Endometrial microvascular endothelial cells (primary cell): ENCODE measurements around the gene ARID2. TPM values are rescaled to one million over a fixed set of nuclear protein-coding genes. Genes with fewer than 3 reads are reported as not detected.

Experiments
- in situ Hi-C: cut with HindIII; loops from 2 replicates; pipeline ENCODE4 v1.10.0; 2017; ENCODE audit warnings: low sequenced_read_pairs, low pct_unique_long_range_greater_than_20kb; ENCODE audit errors: inconsistent ontology term
- total RNA-seq: library from RNA; depleted of rRNA; stranded (reverse); fragments of >200 nt; gene quantifications from one replicate; pipeline ENCODE4 v1.2.3, GENCODE V29; 2015; ENCODE audit errors: inconsistent ontology term

The ARID2 gene
- total RNA-seq, 1 donor from 2014 or later = 8.8 TPM

GRCh38 chr12:45827974-45828373 is 98.5 kb downstream of the ARID2 start:
- in situ Hi-C loops = no loop called here

DNA sequence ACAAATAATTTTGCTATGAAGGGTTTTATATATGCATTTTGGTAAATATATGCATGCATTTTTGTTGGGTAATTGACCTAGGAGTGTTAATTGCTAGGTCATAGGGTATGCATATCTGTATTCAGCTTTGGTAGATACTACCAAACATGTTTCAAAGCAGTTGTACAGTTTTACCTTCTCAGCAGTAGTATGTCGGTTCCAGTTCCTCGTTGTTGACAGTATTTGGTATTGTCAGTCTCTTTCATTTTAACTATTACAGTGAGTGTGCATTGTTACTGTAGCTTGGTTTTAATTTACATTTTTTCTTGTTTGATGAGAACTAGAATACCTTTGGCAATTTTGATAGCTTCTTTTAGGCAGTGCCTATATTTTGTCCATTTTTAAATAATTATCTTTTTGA is 98.9 kb downstream of the ARID2 start:
- in situ Hi-C loops = no loop called here

GRCh38 chr12:45831590-45831989 is 102.1 kb downstream of the ARID2 start:
- in situ Hi-C loops = no loop called here

- in situ Hi-C loops = no loop called here
These were observed 103.9 kb downstream of the ARID2 start for GRCh38 chr12:45833401-45833800.

DNA sequence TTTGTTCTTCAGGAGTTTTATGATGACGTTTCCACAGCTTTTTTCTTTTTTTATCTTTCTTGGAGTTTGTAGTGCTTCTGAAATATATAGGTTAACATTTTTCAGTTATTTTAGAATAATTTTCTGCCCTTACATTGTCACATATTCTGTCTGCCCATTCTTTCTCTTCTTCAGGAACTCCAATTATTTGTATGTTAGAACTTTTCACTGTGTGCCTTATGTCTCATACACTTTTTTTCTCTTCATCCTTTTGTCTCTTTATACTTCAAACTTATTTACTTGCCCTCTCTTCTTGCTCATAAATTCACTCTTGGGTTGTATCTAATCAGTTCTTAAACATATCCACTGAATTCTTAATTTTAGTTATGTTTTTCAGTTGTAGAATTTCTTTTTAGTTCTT is 105.3 kb downstream of the ARID2 start:
- in situ Hi-C loops = no loop called here

DNA sequence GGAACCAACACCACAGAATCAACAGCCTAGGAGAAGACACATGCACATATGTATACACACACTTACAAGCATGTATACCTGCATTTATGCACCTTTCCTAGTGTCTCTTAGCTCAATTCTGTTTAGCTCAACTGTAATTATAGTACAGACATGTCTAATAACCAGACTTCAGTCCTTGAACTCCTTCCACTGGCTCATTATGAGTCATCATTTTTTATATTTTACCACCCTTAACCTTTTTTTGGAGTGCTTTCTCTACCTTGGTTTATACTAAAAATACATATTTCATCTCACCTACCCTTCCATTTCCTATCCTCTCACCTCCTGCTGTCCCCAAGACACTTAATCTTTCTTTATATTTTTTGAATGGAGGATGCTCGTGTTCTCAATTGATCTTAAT is 110.4 kb downstream of the ARID2 start:
- in situ Hi-C loops = no loop called here

DNA sequence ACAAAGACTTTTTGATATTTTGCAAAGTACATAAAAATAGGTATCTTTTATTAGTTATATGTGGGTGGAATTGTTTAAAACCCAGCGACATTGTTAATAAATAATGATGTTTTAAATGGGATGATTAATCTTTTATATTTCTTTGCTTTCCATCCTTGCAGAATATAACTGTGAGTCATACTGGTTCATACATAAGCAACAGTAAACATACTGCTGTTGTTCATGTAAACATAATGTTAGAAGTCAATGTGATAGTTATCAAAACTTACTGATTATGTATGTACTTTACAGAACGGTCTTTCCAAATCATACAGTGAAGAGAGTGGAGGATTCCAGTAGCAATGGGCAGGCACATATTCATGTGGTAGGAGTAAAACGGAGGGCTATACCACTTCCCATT is 119.8 kb downstream of the ARID2 start:
- in situ Hi-C loops = no loop called here

DNA sequence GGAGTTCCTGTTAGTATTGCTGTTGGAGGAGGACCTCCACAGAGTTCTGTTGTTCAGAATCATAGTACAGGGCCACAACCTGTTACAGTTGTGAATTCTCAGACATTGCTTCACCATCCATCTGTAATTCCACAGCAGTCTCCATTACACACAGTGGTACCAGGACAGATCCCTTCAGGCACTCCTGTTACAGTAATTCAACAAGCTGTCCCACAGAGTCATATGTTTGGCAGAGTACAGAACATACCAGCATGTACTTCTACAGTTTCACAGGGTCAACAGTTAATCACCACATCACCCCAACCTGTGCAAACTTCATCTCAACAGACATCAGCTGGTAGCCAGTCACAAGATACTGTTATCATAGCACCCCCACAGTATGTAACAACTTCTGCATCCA is 120.8 kb downstream of the ARID2 start:
- in situ Hi-C loops = no loop called here

- in situ Hi-C loops = no loop called here
These were observed 123.0 kb downstream of the ARID2 start for GRCh38 chr12:45852508-45852907.

DNA sequence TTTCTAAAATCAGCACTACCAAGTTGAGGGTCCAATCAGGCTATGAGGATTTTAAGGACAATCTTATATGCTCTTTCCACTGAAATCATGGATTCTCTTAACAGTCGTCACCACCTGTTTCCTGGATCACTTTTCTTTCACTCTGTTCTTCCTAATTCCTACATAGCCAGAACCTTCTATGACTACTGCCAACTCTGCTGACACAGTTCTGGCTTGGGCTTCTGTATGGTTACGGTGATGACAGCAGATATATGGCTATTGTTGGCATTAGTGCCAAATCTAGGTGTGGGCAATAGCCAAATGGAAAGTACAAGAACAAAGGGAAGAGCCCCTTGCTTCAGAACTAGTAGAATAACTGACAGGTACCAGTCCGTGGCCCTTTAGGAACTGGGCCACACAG is 124.0 kb downstream of the ARID2 start:
- in situ Hi-C loops = no loop called here

- in situ Hi-C loops = no loop called here
These were observed 133.8 kb downstream of the ARID2 start for GRCh38 chr12:45863332-45863731.

DNA sequence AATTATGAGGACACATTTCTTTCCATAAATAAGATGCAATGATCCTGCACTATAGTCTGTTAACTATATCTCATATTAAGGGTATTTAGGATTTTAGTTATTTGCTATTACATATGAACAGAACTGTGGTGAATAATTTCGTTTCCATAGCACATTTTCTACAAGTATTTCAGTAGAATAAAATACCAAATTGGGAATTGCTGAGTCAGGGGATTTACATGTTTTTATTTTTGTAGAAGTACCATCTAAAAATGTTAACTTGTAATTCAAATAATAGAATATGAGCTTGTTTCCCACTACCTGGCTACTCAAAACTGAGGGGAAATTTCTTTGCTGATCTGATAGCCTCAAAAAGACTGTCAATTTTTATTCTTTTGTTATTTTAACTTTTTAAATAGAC is 136.8 kb downstream of the ARID2 start:
- in situ Hi-C loops = no loop called here

- in situ Hi-C loops = no loop called here
These were observed 142.9 kb downstream of the ARID2 start for GRCh38 chr12:45872446-45872845.

DNA sequence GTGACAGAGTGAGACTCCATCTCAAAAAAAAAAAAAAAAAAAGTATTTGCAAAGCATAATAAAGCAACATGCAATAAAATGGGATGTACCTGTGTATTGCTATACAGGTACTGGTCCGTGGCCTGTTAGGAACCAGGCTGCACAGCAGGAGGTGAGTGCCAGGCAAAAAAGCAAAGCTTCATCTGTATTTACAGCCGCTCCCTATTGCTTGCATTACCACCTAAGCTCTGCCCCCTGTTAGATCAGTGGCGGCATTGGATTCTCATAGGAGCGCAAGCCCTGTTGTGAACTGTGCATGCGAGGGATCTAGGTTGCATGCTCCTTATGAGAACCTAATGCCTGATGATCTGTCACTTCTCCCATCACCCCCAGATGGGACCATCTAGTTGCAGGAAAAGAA is 147.6 kb downstream of the ARID2 start:
- in situ Hi-C loops = no loop called here

GRCh38 chr12:45878630-45879255 is 149.2 kb downstream of the ARID2 start:
- in situ Hi-C loops = no loop called here

DNA sequence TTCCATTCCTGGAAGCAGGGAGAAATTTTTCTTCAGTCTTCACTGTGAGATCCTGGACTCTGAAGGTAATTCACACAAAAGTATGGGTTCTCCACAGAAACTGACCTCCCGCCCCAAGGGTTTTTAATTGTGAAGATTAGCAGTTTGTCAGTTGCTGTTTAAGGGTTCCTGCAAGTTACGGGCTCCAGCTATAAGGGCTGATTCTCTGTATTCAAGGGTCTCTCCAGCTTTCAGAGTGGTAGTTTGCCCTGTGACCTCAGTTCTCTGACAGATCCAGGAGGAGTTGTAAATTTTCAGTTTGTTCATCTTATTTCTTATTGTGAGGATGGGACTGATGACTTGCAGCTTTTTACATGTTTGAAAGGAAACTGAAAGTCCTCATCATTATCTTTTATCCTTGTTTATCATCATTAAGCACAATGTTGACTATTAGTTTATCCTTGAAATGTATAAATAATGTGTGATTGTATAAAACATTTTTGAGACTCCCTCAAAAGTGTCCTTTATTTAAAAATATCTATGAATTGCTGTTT is 149.9 kb downstream of the ARID2 start:
- in situ Hi-C loops = no loop called here

- in situ Hi-C loops = no loop called here
These were observed 151.0 kb downstream of the ARID2 start for GRCh38 chr12:45880533-45880932.

DNA sequence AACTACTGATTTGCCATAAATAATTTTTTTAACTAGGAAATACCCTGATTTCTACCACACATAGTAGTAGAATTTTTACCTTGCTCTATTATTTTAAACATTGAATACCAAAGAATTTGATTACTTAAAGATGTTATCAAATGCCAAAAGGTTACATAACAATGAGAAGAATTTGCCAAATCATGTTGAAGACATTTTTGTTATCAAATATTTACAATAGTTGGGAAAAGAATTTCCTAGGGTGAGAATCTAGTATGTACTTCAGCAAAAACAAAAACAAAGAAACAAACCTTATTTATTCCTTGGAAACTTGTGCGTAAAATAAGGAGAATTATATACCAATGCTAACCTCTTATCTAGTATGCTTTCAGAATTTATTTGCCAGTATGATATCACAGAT is 153.7 kb downstream of the ARID2 start:
- in situ Hi-C loops = no loop called here

- in situ Hi-C loops = no loop called here
These were observed 157.2 kb downstream of the ARID2 start for GRCh38 chr12:45886685-45887084.

GRCh38 chr12:45887544-45887943 is 158.0 kb downstream of the ARID2 start:
- in situ Hi-C loops = no loop called here

GRCh38 chr12:45890276-45890675 is 160.8 kb downstream of the ARID2 start:
- in situ Hi-C loops = no loop called here
